ENCODE data around the gene PLPP2. TPM values are rescaled to one million over a fixed set of nuclear protein-coding genes. Genes with fewer than 3 reads are reported as not detected.

PLPP2 gene
- total and polyA plus RNA-seq, 2 donors from 2014 or later = 5.8 to 28.7 TPM

DNA sequence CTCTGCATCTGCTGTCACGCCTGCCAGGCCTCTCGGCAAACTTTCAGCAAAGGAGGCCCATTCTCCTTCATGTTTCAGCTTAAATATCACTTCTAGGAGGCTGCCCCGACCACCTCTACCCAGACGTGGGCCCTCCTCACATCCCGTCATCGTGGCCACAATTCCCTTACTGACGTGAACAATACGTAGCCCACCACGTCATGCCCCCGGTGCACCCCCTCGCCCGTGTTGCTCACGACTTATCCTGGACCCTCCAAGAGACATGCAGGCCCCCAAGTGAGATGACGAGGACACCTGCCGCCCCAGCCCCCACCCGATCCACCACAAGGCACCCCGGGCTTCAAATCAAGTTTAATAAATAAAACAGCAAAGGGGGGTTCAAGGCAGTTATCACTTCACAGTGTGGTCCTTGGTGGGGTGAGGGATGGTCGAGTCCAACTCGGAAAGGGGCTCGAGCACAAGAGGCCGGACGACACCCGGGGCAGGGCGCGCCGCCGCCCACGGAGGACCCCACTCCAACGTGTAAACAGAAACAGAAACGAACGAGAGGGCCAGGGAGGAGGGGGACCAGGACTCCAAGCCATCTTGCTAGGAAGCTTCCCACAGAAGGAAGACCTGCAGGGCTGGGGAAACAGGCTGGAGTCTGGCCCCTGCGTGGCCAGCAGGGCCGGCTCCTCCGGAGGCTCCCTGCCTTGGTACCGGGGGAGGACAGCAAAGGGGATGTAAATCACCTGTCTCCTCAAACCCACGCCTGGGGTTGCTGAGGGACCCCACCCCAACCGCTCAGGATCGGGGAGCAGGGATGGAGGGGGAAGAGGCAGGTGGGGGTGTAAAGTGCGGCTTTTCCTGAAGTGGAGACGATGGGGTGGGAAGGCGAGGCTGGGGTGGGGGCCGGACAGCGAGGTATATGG is 14.3 kb upstream of the PLPP2 start:
- DNase-seq (no peak), FAIRE-seq (no peak)
- Histone ChIP-seq H3K4me3 (ENCODE audit: low read length in 3 of 3) (no peak overlapping the region), H3K27ac (ENCODE audit: low read depth in 2 of 2, low read length in 2 of 2) (no peak overlapping the region), H3K27me3 (ENCODE audit: control insufficient read depth, insufficient read depth, low read length) (no peaks in the 10 kb centered on the region), H3K9me3 (ENCODE audit: control insufficient read depth in 2 of 3, insufficient read depth in 1 of 3, low read length in 3 of 3) (no peaks in the 10 kb centered on the region), H3K4me1 (ENCODE audit: control insufficient read depth in 2 of 3, insufficient read depth in 2 of 3, low read depth in 1 of 3, low read length in 3 of 3) (no peaks in the 10 kb centered on the region), H3K36me3 (ENCODE audit: control insufficient read depth in 2 of 3, insufficient read depth in 3 of 3, low read length in 3 of 3) (peaks cover 0 to 12% (median 0%) of the 10 kb centered on the region in 3 donors), H3K9ac (ENCODE audit: low read length in 3 of 3) (no peak overlapping the region)
- TF ChIP-seq, protein P1, sequence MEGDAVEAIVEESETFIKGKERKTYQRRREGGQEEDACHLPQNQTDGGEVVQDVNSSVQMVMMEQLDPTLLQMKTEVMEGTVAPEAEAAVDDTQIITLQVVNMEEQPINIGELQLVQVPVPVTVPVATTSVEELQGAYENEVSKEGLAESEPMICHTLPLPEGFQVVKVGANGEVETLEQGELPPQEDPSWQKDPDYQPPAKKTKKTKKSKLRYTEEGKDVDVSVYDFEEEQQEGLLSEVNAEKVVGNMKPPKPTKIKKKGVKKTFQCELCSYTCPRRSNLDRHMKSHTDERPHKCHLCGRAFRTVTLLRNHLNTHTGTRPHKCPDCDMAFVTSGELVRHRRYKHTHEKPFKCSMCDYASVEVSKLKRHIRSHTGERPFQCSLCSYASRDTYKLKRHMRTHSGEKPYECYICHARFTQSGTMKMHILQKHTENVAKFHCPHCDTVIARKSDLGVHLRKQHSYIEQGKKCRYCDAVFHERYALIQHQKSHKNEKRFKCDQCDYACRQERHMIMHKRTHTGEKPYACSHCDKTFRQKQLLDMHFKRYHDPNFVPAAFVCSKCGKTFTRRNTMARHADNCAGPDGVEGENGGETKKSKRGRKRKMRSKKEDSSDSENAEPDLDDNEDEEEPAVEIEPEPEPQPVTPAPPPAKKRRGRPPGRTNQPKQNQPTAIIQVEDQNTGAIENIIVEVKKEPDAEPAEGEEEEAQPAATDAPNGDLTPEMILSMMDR (IDR thresholded peaks at IDR 0.05; ENCODE audit: borderline replicate concordance, extremely low read depth, insufficient read depth) = no peak
- intact Hi-C loops (cut with DNase I) = no loop called here

DNA sequence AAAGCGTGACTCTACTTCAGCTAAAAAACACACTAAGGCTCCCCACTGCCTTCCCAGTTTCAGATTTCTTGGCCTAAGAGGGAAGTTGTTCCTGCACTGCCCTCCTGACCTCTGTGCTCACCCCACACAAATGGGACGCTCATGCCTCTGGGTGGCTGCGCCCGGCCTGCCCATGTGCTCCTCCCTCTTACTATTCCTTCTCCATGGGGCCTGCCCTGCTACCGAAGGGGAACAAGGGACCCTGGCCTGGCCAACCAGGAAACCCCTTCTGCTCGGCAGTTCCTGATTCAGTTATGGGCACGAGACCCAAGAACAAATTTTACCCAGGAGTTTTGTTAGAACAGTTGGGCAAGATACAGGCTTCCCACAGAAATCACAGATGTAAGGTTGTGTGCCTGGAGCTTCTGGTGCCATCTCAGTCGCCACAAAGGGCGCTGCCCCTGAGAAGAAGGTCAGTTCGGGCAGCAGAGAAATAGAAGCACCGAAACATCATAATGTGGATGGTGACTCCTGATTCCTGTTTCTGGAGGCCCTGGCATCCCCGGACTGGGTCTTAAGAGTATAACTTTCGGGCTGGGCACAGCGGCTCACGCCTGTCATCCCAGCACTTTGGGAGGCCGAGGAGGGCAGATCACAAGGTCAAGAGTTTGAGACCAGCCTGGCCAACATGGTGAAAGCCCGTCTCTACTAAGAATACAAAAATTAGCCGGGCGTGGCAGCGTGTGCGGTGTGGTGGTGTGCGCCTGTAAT is 5.4 kb upstream of the PLPP2 start:
- no peaks in the 10 kb centered on the region for H3K36me3 ChIP-seq (ENCODE audit: control insufficient read depth in 2 of 3, insufficient read depth in 3 of 3, low read length in 3 of 3)
- peaks cover 12% of the 10 kb centered on the region for H3K27me3 ChIP-seq (ENCODE audit: control insufficient read depth, insufficient read depth, low read length)
- H3K9me3 ChIP-seq (ENCODE audit: control insufficient read depth in 2 of 3, insufficient read depth in 1 of 3, low read length in 3 of 3) = no peaks in the 10 kb centered on the region
- no peak overlapping the region for H3K27ac ChIP-seq (ENCODE audit: low read depth in 2 of 2, low read length in 2 of 2)
- no peak overlapping the region for H3K9ac ChIP-seq (ENCODE audit: low read length in 3 of 3)
- intact Hi-C loops (cut with DNase I) = no loop called here
- no peak overlapping the region for H3K4me3 ChIP-seq (ENCODE audit: low read length in 3 of 3)
- H3K4me1 ChIP-seq (ENCODE audit: control insufficient read depth in 2 of 3, insufficient read depth in 2 of 3, low read depth in 1 of 3, low read length in 3 of 3) = peaks cover 0 to 2% (median 0%) of the 10 kb centered on the region in 3 donors
- DNase-seq (peak in 1 of 5 donors; percentile 63), FAIRE-seq (no peak)
- TF ChIP-seq, protein P1 (IDR thresholded peaks at IDR 0.05; ENCODE audit: borderline replicate concordance, extremely low read depth, insufficient read depth) = no peak

DNA sequence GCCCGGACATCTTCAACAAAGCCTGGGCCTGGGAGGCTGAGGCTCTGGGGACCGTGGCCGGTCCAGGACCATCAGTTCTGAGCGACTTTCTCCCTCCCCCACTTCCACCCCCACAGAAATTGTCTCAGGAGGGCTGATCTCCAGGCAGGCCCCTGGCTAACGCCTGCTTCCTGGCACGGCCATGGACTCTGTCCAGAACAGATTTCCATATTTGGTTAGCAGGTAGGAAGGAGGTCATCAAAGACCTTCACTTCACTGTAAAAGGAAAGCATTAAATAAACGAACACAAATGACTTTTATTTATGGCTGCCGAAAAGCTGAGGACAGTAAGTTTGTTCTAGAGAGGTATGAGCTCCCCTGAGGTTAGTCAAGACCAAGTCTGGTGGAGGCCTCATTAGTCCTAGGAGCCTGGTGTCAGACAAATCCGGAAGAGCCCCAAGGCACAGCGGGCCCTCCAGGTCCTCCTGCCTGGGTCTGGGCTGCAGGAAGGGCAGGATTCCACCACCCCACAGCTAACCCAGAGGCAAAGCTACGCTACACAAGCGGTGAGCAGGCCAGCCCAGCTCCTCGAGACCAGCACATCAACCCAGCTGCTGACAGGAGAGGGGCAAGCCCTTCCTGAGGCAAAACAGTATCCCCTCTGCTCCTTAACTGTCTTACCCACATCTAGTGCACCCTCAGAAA is 4.6 kb upstream of the PLPP2 start:
- FAIRE-seq (no peak), DNase-seq (no peak)
- Histone ChIP-seq H3K36me3 (ENCODE audit: control insufficient read depth in 2 of 3, insufficient read depth in 3 of 3, low read length in 3 of 3) (no peaks in the 10 kb centered on the region), H3K27ac (ENCODE audit: low read depth in 2 of 2, low read length in 2 of 2) (no peak overlapping the region), H3K4me1 (ENCODE audit: control insufficient read depth in 2 of 3, insufficient read depth in 2 of 3, low read depth in 1 of 3, low read length in 3 of 3) (peaks cover 0 to 2% (median 0%) of the 10 kb centered on the region in 3 donors), H3K9me3 (ENCODE audit: control insufficient read depth in 2 of 3, insufficient read depth in 1 of 3, low read length in 3 of 3) (no peaks in the 10 kb centered on the region), H3K4me3 (ENCODE audit: low read length in 3 of 3) (no peak overlapping the region), H3K27me3 (ENCODE audit: control insufficient read depth, insufficient read depth, low read length) (peaks cover 12% of the 10 kb centered on the region), H3K9ac (ENCODE audit: low read length in 3 of 3) (no peak overlapping the region)
- TF ChIP-seq, protein P1 (IDR thresholded peaks at IDR 0.05; ENCODE audit: borderline replicate concordance, extremely low read depth, insufficient read depth) = no peak
- intact Hi-C loops (cut with DNase I) = no loop called here
